Naive thymus-derived CD4-positive, alpha-beta T cell (primary cell): Measurements from ENCODE around the gene PTPRM. TPM values are rescaled to one million over a fixed set of nuclear protein-coding genes. Genes with fewer than 3 reads are reported as not detected.
"Not testable (repeated sequence)": the region's sequence is repeated elsewhere in the genome, so short reads cannot be mapped to it uniquely, and the experiment has no call there.

ENCODE experiments used
- ATAC-seq: fragments of 150-1000 bp; cut with Tn5 transposase; 2 replicates; pipeline ENCODE4 v1.10.0; 2021; ENCODE audit warnings: mild to moderate bottlenecking, moderate library complexity
- CTCF ChIA-PET: fragments of 350-600 bp; sonication (Branson Sonifier 250); formaldehyde crosslinking; loops from one replicate; lab custom pipeline; 2021; ENCODE audit warnings: antibody characterized with exemption; lab: Charles Lee
- POLR2A ChIA-PET: fragments of 350-600 bp; sonication (Branson Sonifier 250); formaldehyde crosslinking; loops from one replicate; lab custom pipeline; 2021; ENCODE audit warnings: antibody characterized with exemption, inconsistent platforms; lab: Charles Lee
- DNase-seq, 9 donors: peaks; one replicate each; pipeline versions ENCODE4 v3.0.0 to v3.0.0-alpha.2; 2020 to 2022; ENCODE audit warnings: mixed read lengths in 1 of 9
- H3K27ac ChIP-seq: one replicate; pipeline ENCODE4 v1.7.0; 2013; ENCODE audit warnings: mild to moderate bottlenecking, low read depth, low read length, moderate library complexity
- H3K27me3 ChIP-seq, 2 donors: one replicate each; pipeline ENCODE4 v1.7.0; 2013; ENCODE audit warnings: low read length in 2 of 2, mild to moderate bottlenecking in 2 of 2, moderate library complexity in 2 of 2; ENCODE audit not compliant: control insufficient read depth in 2 of 2, insufficient read depth in 2 of 2
- H3K36me3 ChIP-seq, 3 experiments: 1 replicate in 2 of 3; 2 replicates in 1 of 3; pipeline ENCODE4 v1.7.0; 2013; ENCODE audit warnings: low read length in 3 of 3, mild to moderate bottlenecking in 3 of 3, moderate library complexity in 1 of 3; ENCODE audit not compliant: insufficient read depth in 3 of 3, control insufficient read depth in 2 of 3
- H3K4me1 ChIP-seq, 2 donors: one replicate each; pipeline ENCODE4 v1.7.0; 2013; ENCODE audit warnings: low read length in 2 of 2, mild to moderate bottlenecking in 2 of 2, moderate library complexity in 1 of 2; ENCODE audit not compliant: control insufficient read depth in 2 of 2, insufficient read depth in 2 of 2
- H3K4me3 ChIP-seq: 2 replicates; pipeline ENCODE4 v1.7.0; 2013; ENCODE audit warnings: mild to moderate bottlenecking, low read length
- H3K9me3 ChIP-seq, 3 experiments: 1 replicate in 2 of 3; 2 replicates in 1 of 3; pipeline ENCODE4 v1.7.0; 2013; ENCODE audit warnings: low read length in 3 of 3; ENCODE audit not compliant: control insufficient read depth in 2 of 3
- H3K27ac Mint-ChIP-seq, 9 donors: one replicate each; pipeline ENCODE4 v1.8.0; 2020 to 2022; ENCODE audit warnings: mixed read lengths in 9 of 9, mild to moderate bottlenecking in 8 of 9, moderate library complexity in 5 of 9, inconsistent platforms in 2 of 9
- H3K27me3 Mint-ChIP-seq, 5 donors: one replicate each; pipeline ENCODE4 v1.8.0; 2021 to 2022; ENCODE audit warnings: mixed read lengths in 5 of 5, mild to moderate bottlenecking in 1 of 5
- H3K36me3 Mint-ChIP-seq, 5 donors: one replicate each; pipeline ENCODE4 v1.8.0; 2020 to 2022; ENCODE audit warnings: mixed read lengths in 5 of 5, mild to moderate bottlenecking in 3 of 5, inconsistent platforms in 1 of 5
- H3K4me1 Mint-ChIP-seq, 7 donors: one replicate each; pipeline ENCODE4 v1.8.0; 2020 to 2022; ENCODE audit warnings: mixed read lengths in 7 of 7, mild to moderate bottlenecking in 3 of 7, inconsistent platforms in 1 of 7
- H3K4me3 Mint-ChIP-seq, 10 donors: one replicate each; pipeline ENCODE4 v1.8.0; 2020 to 2022; ENCODE audit warnings: mild to moderate bottlenecking in 10 of 10, mixed read lengths in 10 of 10, moderate library complexity in 6 of 10, inconsistent platforms in 2 of 10
- H3K9me3 Mint-ChIP-seq, 11 donors: one replicate each; pipeline ENCODE4 v1.8.0; 2020 to 2022; ENCODE audit warnings: mixed read lengths in 11 of 11, mild to moderate bottlenecking in 4 of 11, inconsistent platforms in 1 of 11, moderate library complexity in 1 of 11
- intact Hi-C, 2 donors: fragments of 100-400 bp; cut with micrococcal nuclease; formaldehyde crosslinking; loops; one replicate each; pipeline ENCODE4 v1.15.1; 2023
- polyA plus RNA-seq, 2 donors: library from polyadenylated mRNA; unstranded; fragments of 300-500 nt; fragmentation: Illumina TruSeq; gene quantifications; one replicate each; pipeline ENCODE4 v1.2.3, GENCODE V29; 2021
- total RNA-seq, 6 experiments: library from RNA in 5 of 6; stranded (reverse) in 5 of 6; gene quantifications; 1 replicate in 5 of 6; 2 replicates in 1 of 6; pipeline ENCODE4 v1.2.3 and lab custom pipeline; 2021 to 2026

PTPRM gene
- total and polyA plus RNA-seq, 7 experiments from 2014 or later = 3.8 to 21.2 (median 8.4) TPM

DNA sequence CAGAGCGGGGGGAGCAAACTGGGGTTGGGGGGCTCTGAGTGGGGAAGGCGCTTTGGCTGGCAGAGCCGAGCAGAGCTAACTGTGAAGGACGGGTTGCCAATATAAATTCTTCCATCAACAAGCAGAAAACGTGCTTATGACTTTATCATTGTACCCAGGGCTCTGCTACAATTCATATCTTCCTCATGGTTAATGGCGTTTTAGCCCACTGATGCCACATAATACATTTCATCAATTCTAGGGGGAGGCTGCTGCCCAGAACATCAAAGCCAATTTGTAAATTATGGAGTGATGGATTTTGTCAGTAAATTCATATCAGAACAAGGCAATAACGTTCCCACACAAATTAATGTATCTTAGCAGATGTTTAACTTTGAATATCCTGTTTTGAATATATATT lies 866.7 kb downstream of the PTPRM start:
- H3K4me1 ChIP-seq = no peaks in the 10 kb centered on the region
- intact Hi-C loops = no loop called here
- H3K27me3 ChIP-seq = no peaks in the 10 kb centered on the region
- Mint-ChIP-seq H3K4me1 (peaks cover 0 to 5% (median 0%) of the 10 kb centered on the region in 7 donors), H3K9me3 (peaks cover 0 to 7% (median 3%) of the 10 kb centered on the region in 11 donors), H3K27me3 (peaks cover 0 to 5% (median 0%) of the 10 kb centered on the region in 5 donors), H3K4me3 (no peak overlapping the region), H3K36me3 (peaks cover 0 to 5% (median 0%) of the 10 kb centered on the region in 5 donors), H3K27ac (no peak overlapping the region)
- H3K36me3 ChIP-seq = no peaks in the 10 kb centered on the region
- H3K9me3 ChIP-seq = peaks cover 0 to 1% (median 0%) of the 10 kb centered on the region in 3 experiments
- no peak for ATAC-seq
- ChIA-PET POLR2A (no interaction called here), CTCF (no interaction called here)
- H3K27ac ChIP-seq = no peak overlapping the region
- DNase-seq = no peak
- H3K4me3 ChIP-seq = no peak overlapping the region

DNA sequence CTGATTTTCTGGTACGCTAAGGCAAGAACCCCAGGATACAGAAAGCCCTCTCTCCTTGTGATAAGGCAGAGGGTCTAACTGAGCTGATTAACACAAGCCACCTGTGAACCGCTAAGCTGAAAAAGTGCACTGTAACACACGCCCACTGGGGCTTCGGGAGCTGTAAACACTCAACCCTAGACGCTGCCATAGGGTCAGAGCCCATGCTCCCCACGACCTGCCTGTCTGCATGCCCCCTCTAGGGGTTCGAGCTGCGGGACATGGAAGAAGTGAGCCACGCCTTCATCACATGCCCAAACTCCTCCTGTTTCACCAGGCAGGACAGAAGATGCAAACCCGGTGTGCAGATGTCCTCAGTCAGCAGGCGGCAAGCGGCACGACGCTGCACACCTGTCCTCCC lies 868.3 kb downstream of the PTPRM start:
- H3K36me3 ChIP-seq = no peaks in the 10 kb centered on the region
- Mint-ChIP-seq H3K4me3 (no peak overlapping the region), H3K9me3 (peaks cover 0 to 17% (median 6%) of the 10 kb centered on the region in 11 donors), H3K27ac (no peak overlapping the region), H3K36me3 (peaks cover 0 to 5% (median 0%) of the 10 kb centered on the region in 5 donors), H3K27me3 (peaks cover 0 to 5% (median 0%) of the 10 kb centered on the region in 5 donors), H3K4me1 (peaks cover 0 to 5% (median 0%) of the 10 kb centered on the region in 7 donors)
- H3K27ac ChIP-seq = no peak overlapping the region
- H3K4me3 ChIP-seq = no peak overlapping the region
- ATAC-seq (no peak), DNase-seq (no peak)
- no peaks in the 10 kb centered on the region for H3K4me1 ChIP-seq
- intact Hi-C loops = no loop called here
- peaks cover 0 to 8% (median 0%) of the 10 kb centered on the region in 3 experiments for H3K9me3 ChIP-seq
- CTCF ChIA-PET = no interaction called here
- no peaks in the 10 kb centered on the region for H3K27me3 ChIP-seq
- POLR2A ChIA-PET = no interaction called here

DNA sequence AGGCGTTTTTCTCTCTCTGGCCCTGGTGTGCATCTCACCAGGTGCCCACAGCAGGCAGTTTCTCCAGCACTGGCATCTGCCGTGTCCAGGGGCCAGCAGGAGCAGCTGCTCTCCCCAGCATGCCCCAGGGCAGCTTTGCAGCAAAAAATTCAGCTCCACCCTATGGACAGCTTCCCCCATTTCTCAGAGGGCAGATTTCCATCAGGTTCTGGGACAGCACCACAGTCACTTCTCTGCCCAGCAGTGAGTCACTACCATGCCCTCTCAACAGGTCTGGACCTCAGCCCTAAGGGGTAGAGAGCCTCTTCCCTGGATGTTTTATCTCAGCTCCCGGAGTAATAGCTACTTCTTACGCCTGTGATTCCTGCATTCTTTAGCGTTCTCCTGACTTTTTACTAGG lies 871.9 kb downstream of the PTPRM start:
- Histone ChIP-seq H3K27me3 (no peaks in the 10 kb centered on the region), H3K36me3 (no peaks in the 10 kb centered on the region), H3K4me3 (no peak overlapping the region), H3K9me3 (peaks cover 0 to 8% (median 0%) of the 10 kb centered on the region in 3 experiments), H3K4me1 (no peaks in the 10 kb centered on the region), H3K27ac (no peak overlapping the region)
- peaks cover 0 to 5% (median 0%) of the 10 kb centered on the region in 5 donors for H3K27me3 Mint-ChIP-seq
- ATAC-seq (no peak), DNase-seq (no peak)
- H3K4me1 Mint-ChIP-seq = peaks cover 0 to 5% (median 0%) of the 10 kb centered on the region in 7 donors
- POLR2A ChIA-PET = no interaction called here
- CTCF ChIA-PET = no interaction called here
- intact Hi-C loops = no loop called here
- peaks cover 3 to 27% (median 12%) of the 10 kb centered on the region in 11 donors for H3K9me3 Mint-ChIP-seq
- H3K27ac Mint-ChIP-seq = no peak overlapping the region
- peaks cover 0 to 5% (median 0%) of the 10 kb centered on the region in 5 donors for H3K36me3 Mint-ChIP-seq
- no peak overlapping the region for H3K4me3 Mint-ChIP-seq

GRCh38 chr18:8443505-8443904 lies 876.4 kb downstream of the PTPRM start:
- ChIA-PET CTCF (no interaction called here), POLR2A (no interaction called here)
- Mint-ChIP-seq H3K4me3 (no peak overlapping the region), H3K27ac (no peak overlapping the region), H3K9me3 (peaks cover 3 to 27% (median 9%) of the 10 kb centered on the region in 11 donors), H3K27me3 (peaks cover 0 to 15% (median 5%) of the 10 kb centered on the region in 5 donors), H3K36me3 (peaks cover 0 to 3% (median 0%) of the 10 kb centered on the region in 5 donors), H3K4me1 (no peaks in the 10 kb centered on the region)
- Histone ChIP-seq H3K27me3 (no peaks in the 10 kb centered on the region), H3K4me3 (no peak overlapping the region), H3K27ac (no peak overlapping the region), H3K36me3 (no peaks in the 10 kb centered on the region), H3K4me1 (no peaks in the 10 kb centered on the region), H3K9me3 (peaks cover 0 to 8% (median 0%) of the 10 kb centered on the region in 3 experiments)
- intact Hi-C loops = no loop called here
- no peak for ATAC-seq
- DNase-seq = no peak

- H3K9me3 ChIP-seq, H3K4me1 Mint-ChIP-seq, H3K27ac Mint-ChIP-seq, H3K9me3 Mint-ChIP-seq, H3K36me3 Mint-ChIP-seq, H3K27ac ChIP-seq, H3K4me3 Mint-ChIP-seq, POLR2A ChIA-PET, CTCF ChIA-PET, ATAC-seq, H3K27me3 ChIP-seq, DNase-seq, H3K4me3 ChIP-seq, H3K36me3 ChIP-seq, intact Hi-C loops, H3K4me1 ChIP-seq: not testable (repeated sequence)
- peaks cover 0 to 19% (median 10%) of the 10 kb centered on the region in 5 donors for H3K27me3 Mint-ChIP-seq
These were observed 879.8 kb downstream of the PTPRM start for GRCh38 chr18:8446936-8447335.

GRCh38 chr18:8448130-8448529 lies 881.0 kb downstream of the PTPRM start:
- H3K4me1 ChIP-seq = no peaks in the 10 kb centered on the region
- Mint-ChIP-seq H3K27me3 (peaks cover 0 to 19% (median 10%) of the 10 kb centered on the region in 5 donors), H3K36me3 (peaks cover 0 to 3% (median 0%) of the 10 kb centered on the region in 5 donors), H3K4me1 (no peaks in the 10 kb centered on the region), H3K4me3 (no peak overlapping the region), H3K27ac (no peak overlapping the region), H3K9me3 (peaks cover 0 to 3% (median 0%) of the 10 kb centered on the region in 11 donors)
- intact Hi-C loops = no loop called here
- no peak overlapping the region for H3K4me3 ChIP-seq
- POLR2A ChIA-PET = no interaction called here
- H3K9me3 ChIP-seq = no peaks in the 10 kb centered on the region
- H3K27me3 ChIP-seq = no peaks in the 10 kb centered on the region
- H3K27ac ChIP-seq = no peak overlapping the region
- ATAC-seq = no peak
- no peak for DNase-seq
- H3K36me3 ChIP-seq = no peaks in the 10 kb centered on the region
- CTCF ChIA-PET = no interaction called here

- H3K4me1 Mint-ChIP-seq = no peaks in the 10 kb centered on the region
- peaks cover 0 to 3% (median 0%) of the 10 kb centered on the region in 5 donors for H3K36me3 Mint-ChIP-seq
- peaks cover 0 to 3% (median 0%) of the 10 kb centered on the region in 11 donors for H3K9me3 Mint-ChIP-seq
- DNase-seq (no peak), ATAC-seq (no peak)
- H3K27me3 Mint-ChIP-seq = peaks cover 0 to 20% (median 10%) of the 10 kb centered on the region in 5 donors
- H3K9me3 ChIP-seq = no peaks in the 10 kb centered on the region
- ChIA-PET POLR2A (no interaction called here), CTCF (no interaction called here)
- H3K4me3 Mint-ChIP-seq = no peak overlapping the region
- no peak overlapping the region for H3K27ac ChIP-seq
- no peaks in the 10 kb centered on the region for H3K27me3 ChIP-seq
- H3K27ac Mint-ChIP-seq = no peak overlapping the region
- intact Hi-C loops = no loop called here
- H3K36me3 ChIP-seq = no peaks in the 10 kb centered on the region
- H3K4me1 ChIP-seq = no peaks in the 10 kb centered on the region
- no peak overlapping the region for H3K4me3 ChIP-seq
These were observed 882.9 kb downstream of the PTPRM start for GRCh38 chr18:8450013-8450412.
